GM23338 (cell line): ENCODE data around the gene COA8. TPM values are rescaled to one million over a fixed set of nuclear protein-coding genes. Genes with fewer than 3 reads are reported as not detected.

Experiments used
- ATAC-seq: fragments of 200-7000 bp; cut with Tn5 transposase; 3 replicates; pipeline ENCODE4 v1.9.1; 2020
- DNase-seq: peaks from one replicate; pipeline ENCODE4 v3.0.0-alpha.2; 2015; ENCODE audit warnings: low spot score
- H2AFZ ChIP-seq: fragments of 200-600 bp; sonication (generic); 2 replicates; pipeline ENCODE4 v1.8.0; 2016; ENCODE audit warnings: antibody characterized with exemption, mild to moderate bottlenecking, moderate library complexity
- H3F3A ChIP-seq: fragments of 200-600 bp; sonication (generic); replicated peaks from 2 replicates; pipeline ENCODE4 v1.8.0; 2017; ENCODE audit warnings: antibody characterized with exemption, mixed run types, low read depth
- H3K27ac ChIP-seq: fragments of 200-600 bp; sonication (generic); 2 replicates; pipeline ENCODE4 v1.6.1; 2016; ENCODE audit warnings: low read depth
- H3K27me3 ChIP-seq: fragments of 200-600 bp; sonication (generic); 2 replicates; pipeline ENCODE4 v1.8.0; 2016; ENCODE audit warnings: mild to moderate bottlenecking, mixed run types, moderate library complexity; ENCODE audit not compliant: insufficient read depth
- H3K36me3 ChIP-seq: fragments of 200-600 bp; sonication (generic); 2 replicates; pipeline ENCODE4 v1.8.0; 2016; ENCODE audit warnings: mild to moderate bottlenecking; ENCODE audit not compliant: insufficient read depth
- H3K4me1 ChIP-seq: fragments of 200-600 bp; sonication (generic); 2 replicates; pipeline ENCODE4 v1.8.0; 2016; ENCODE audit warnings: mild to moderate bottlenecking, moderate library complexity; ENCODE audit not compliant: insufficient read depth
- H3K4me2 ChIP-seq: fragments of 200-600 bp; sonication (generic); 2 replicates; pipeline ENCODE4 v1.7.1; 2017; ENCODE audit warnings: mixed run types
- H3K4me3 ChIP-seq: fragments of 200-600 bp; sonication (generic); 2 replicates; pipeline ENCODE4 v1.6.1; 2016; ENCODE audit warnings: mixed run types
- H3K79me2 ChIP-seq: fragments of 200-600 bp; sonication (generic); replicated peaks from 2 replicates; pipeline ENCODE4 v1.8.0; 2017; ENCODE audit warnings: mild to moderate bottlenecking; ENCODE audit not compliant: insufficient read depth
- H3K9me2 ChIP-seq: fragments of 200-600 bp; sonication (generic); 2 replicates; pipeline ENCODE4 v1.8.0; 2017; ENCODE audit not compliant: insufficient read depth
- H4K20me1 ChIP-seq: fragments of 200-600 bp; sonication (generic); replicated peaks from 2 replicates; pipeline ENCODE4 v1.8.0; 2017; ENCODE audit warnings: mild to moderate bottlenecking; ENCODE audit not compliant: insufficient read depth
- H3K27ac Mint-ChIP-seq: 2 replicates; pipeline ENCODE4 v1.8.0; 2020; ENCODE audit warnings: inconsistent platforms, mild to moderate bottlenecking, moderate library complexity, mixed read lengths
- H3K27me3 Mint-ChIP-seq: 3 replicates; pipeline ENCODE4 v1.8.0; 2022; ENCODE audit warnings: low read depth, mild to moderate bottlenecking, moderate library complexity, mixed read lengths, inconsistent platforms; ENCODE audit not compliant: insufficient read depth, poor library complexity
- H3K36me3 Mint-ChIP-seq: 3 replicates; pipeline ENCODE4 v1.8.0; 2021; ENCODE audit warnings: low read depth, mild to moderate bottlenecking, inconsistent platforms, moderate library complexity, mixed read lengths
- H3K4me1 Mint-ChIP-seq: 3 replicates; pipeline ENCODE4 v1.8.0; 2020; ENCODE audit warnings: mild to moderate bottlenecking, inconsistent platforms, mixed read lengths
- H3K4me3 Mint-ChIP-seq: 3 replicates; pipeline ENCODE4 v1.8.0; 2021; ENCODE audit warnings: moderate library complexity, mild to moderate bottlenecking, inconsistent platforms, mixed read lengths
- H3K9me3 Mint-ChIP-seq: 3 replicates; pipeline ENCODE4 v1.8.0; 2020; ENCODE audit warnings: moderate library complexity, mild to moderate bottlenecking, inconsistent platforms, mixed read lengths
- EZH2 ChIP-seq: fragments of 200-600 bp; sonication (generic); IDR thresholded peaks from one replicate; pipeline ENCODE4 v1.8.0; 2017; ENCODE audit warnings: antibody characterized with exemption, mild to moderate bottlenecking, low read depth; ENCODE audit not compliant: unreplicated experiment
- STAT1 ChIP-seq: IDR thresholded peaks from one replicate; pipeline ENCODE4 v1.6.1; 2016; ENCODE audit warnings: antibody characterized with exemption; ENCODE audit not compliant: unreplicated experiment
- ZNF114 ChIP-seq: fragments of 250-450 bp; sonication (Bioruptor Pico); IDR thresholded peaks from 2 replicates; pipeline ENCODE4 v1.5.0; 2020; ENCODE audit warnings: mild to moderate bottlenecking, moderate library complexity
- ZNF331 ChIP-seq: fragments of 250-450 bp; sonication (Bioruptor Pico); IDR thresholded peaks from 2 replicates; pipeline ENCODE4 v1.5.0; 2020; ENCODE audit warnings: low read depth, mild to moderate bottlenecking, moderate library complexity
- polyA plus RNA-seq: library from polyadenylated mRNA; unstranded; fragments of >200 nt; fragmentation: Nextera tagmentation; extraction: Ambion mirVana; gene quantifications from 2 replicates; pipeline ENCODE4 v1.2.1, GENCODE V29; 2016
- total RNA-seq: library from RNA; depleted of rRNA; stranded (reverse); fragments of >200 nt; shearing (Covaris generic); gene quantifications from 2 replicates; pipeline ENCODE4 v1.2.3, GENCODE V29; 2014
- TF ChIP-seq, protein P1 (sequence below): IDR thresholded peaks from one replicate; pipeline ENCODE4 v1.6.1; 2018; ENCODE audit warnings: antibody characterized with exemption; ENCODE audit not compliant: unreplicated experiment
- TF ChIP-seq, protein P2 (sequence below): fragments of 250-450 bp; sonication (Bioruptor Pico); IDR thresholded peaks from 2 replicates; pipeline ENCODE4 v1.5.0; 2020; ENCODE audit warnings: mild to moderate bottlenecking, moderate library complexity

COA8 gene
- total and polyA plus RNA-seq, 2 experiments from 2014 or later: 61.3 to 130 TPM

DNA sequence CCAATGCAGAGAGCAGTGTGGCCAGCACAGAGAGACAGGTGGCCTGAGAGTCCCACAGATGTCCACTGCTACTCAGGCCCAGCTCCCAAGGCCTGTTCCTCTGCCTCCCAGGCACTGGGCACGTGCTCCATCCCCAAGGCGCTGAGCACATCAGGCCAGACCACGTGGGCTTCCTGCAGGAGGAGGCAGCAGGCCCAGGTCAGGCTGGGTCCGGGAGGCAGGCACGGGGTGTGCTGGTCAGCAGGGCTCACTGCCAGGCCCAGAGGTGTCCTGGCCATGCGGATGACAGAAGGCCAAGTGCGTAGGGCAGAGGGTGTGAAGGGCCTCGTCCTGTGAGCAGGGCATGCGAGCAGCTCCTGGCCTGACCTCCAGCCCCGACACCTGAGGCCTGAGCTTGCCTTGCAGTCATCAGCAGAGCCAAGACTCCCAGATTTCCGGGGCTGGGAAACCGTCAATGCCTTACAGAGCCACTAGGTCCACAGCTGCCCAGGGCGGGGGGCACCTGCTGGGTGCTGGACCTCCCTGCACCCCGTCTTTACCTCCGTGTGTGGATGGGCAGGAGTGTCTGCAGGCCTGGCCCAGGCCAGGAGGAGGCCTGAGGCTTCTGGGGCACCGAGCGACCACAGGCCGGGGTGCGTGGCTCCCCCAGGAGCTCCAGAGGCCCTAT, 18.9 kb upstream of the COA8 start:
- DNase-seq: no peak
- no peak overlapping the region for H3K4me3 ChIP-seq

DNA sequence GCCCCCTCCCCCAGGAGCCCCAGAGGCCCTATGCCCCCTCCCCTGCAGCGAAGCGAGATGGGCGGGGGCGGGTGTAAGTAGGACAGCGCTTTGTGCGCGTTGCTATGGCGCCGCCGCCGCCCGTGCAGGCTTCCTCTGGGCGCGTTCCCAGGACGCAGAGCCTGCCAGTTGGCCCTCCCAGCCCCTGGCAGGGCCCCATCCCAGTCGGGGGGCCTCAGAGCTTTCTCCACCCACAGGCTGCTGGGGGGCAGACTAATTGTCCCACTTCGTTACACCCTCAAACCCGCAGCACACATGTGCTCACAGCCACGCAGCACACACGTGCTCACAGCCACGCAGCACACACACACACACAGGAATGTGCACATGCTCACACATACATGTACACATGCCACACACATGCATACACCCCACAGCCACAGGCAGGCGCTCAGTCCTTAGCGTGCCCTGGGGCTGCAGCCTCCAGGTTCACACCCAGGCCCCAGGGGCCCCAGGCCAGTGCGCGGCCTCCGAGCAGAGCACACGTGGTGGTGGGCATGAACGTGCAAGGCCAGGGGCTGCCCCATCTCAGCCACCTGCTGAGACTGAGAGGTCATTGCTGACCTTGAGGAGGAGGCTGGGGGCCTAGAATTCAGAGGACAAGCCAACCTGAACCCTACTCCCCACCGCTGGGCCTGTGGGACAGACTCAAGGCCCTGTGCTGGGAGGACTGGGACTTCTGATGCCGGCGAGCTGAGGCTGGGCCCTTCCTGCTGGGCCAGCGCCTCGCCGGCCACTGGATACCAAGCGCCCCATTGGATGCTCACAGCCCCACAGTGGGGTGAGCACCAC, 18.2 kb upstream of the COA8 start:
- Mint-ChIP-seq H3K27me3 (peaks cover 15% of the 10 kb centered on the region), H3K36me3 (no peaks in the 10 kb centered on the region)
- H3K4me1 ChIP-seq: peaks cover 18% of the 10 kb centered on the region

More for the DNA sequence above, 18.9 kb upstream of the COA8 start:
- no peak for ATAC-seq
- no peaks in the 10 kb centered on the region; the same call in 1 of the 2 replicates for H3K27me3 ChIP-seq
- Mint-ChIP-seq H3K36me3 (no peaks in the 10 kb centered on the region), H3K27ac (no peak overlapping the region), H3K9me3 (no peaks in the 10 kb centered on the region), H3K4me1 (peaks cover 12% of the 10 kb centered on the region; the same call in 2 of the 3 replicates), H3K27me3 (peaks cover 16% of the 10 kb centered on the region), H3K4me3 (no peak overlapping the region)
- peak overlapping the region; percentile 84; the same call in 1 of the 2 replicates for H3K4me2 ChIP-seq
- H3K27ac ChIP-seq: peak overlapping the region; percentile 94; the same call in 1 of the 2 replicates
- no peaks in the 10 kb centered on the region for H3K79me2 ChIP-seq
- no peaks in the 10 kb centered on the region for H4K20me1 ChIP-seq
- H3K36me3 ChIP-seq: no peaks in the 10 kb centered on the region
- H3F3A ChIP-seq: 0 out of 2 replicates have a peak, but pooled peaks cover 3% of the 10 kb centered on the region
- no peak for TF ChIP-seq ZNF114 (CRISPR knock-in tag)
- H2AFZ ChIP-seq: no peak overlapping the region
- H3K9me2 ChIP-seq: no peaks in the 10 kb centered on the region
- peaks cover 18% of the 10 kb centered on the region for H3K4me1 ChIP-seq

More for the DNA sequence above, 18.2 kb upstream of the COA8 start:
- no peak for TF ChIP-seq ZNF331
- TF ChIP-seq, protein P1, sequence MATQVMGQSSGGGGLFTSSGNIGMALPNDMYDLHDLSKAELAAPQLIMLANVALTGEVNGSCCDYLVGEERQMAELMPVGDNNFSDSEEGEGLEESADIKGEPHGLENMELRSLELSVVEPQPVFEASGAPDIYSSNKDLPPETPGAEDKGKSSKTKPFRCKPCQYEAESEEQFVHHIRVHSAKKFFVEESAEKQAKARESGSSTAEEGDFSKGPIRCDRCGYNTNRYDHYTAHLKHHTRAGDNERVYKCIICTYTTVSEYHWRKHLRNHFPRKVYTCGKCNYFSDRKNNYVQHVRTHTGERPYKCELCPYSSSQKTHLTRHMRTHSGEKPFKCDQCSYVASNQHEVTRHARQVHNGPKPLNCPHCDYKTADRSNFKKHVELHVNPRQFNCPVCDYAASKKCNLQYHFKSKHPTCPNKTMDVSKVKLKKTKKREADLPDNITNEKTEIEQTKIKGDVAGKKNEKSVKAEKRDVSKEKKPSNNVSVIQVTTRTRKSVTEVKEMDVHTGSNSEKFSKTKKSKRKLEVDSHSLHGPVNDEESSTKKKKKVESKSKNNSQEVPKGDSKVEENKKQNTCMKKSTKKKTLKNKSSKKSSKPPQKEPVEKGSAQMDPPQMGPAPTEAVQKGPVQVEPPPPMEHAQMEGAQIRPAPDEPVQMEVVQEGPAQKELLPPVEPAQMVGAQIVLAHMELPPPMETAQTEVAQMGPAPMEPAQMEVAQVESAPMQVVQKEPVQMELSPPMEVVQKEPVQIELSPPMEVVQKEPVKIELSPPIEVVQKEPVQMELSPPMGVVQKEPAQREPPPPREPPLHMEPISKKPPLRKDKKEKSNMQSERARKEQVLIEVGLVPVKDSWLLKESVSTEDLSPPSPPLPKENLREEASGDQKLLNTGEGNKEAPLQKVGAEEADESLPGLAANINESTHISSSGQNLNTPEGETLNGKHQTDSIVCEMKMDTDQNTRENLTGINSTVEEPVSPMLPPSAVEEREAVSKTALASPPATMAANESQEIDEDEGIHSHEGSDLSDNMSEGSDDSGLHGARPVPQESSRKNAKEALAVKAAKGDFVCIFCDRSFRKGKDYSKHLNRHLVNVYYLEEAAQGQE: no peak
- TF ChIP-seq STAT1: no peak
- TF ChIP-seq EZH2: no peak
- TF ChIP-seq ZNF114 (CRISPR knock-in tag): no peak
- TF ChIP-seq, protein P2, sequence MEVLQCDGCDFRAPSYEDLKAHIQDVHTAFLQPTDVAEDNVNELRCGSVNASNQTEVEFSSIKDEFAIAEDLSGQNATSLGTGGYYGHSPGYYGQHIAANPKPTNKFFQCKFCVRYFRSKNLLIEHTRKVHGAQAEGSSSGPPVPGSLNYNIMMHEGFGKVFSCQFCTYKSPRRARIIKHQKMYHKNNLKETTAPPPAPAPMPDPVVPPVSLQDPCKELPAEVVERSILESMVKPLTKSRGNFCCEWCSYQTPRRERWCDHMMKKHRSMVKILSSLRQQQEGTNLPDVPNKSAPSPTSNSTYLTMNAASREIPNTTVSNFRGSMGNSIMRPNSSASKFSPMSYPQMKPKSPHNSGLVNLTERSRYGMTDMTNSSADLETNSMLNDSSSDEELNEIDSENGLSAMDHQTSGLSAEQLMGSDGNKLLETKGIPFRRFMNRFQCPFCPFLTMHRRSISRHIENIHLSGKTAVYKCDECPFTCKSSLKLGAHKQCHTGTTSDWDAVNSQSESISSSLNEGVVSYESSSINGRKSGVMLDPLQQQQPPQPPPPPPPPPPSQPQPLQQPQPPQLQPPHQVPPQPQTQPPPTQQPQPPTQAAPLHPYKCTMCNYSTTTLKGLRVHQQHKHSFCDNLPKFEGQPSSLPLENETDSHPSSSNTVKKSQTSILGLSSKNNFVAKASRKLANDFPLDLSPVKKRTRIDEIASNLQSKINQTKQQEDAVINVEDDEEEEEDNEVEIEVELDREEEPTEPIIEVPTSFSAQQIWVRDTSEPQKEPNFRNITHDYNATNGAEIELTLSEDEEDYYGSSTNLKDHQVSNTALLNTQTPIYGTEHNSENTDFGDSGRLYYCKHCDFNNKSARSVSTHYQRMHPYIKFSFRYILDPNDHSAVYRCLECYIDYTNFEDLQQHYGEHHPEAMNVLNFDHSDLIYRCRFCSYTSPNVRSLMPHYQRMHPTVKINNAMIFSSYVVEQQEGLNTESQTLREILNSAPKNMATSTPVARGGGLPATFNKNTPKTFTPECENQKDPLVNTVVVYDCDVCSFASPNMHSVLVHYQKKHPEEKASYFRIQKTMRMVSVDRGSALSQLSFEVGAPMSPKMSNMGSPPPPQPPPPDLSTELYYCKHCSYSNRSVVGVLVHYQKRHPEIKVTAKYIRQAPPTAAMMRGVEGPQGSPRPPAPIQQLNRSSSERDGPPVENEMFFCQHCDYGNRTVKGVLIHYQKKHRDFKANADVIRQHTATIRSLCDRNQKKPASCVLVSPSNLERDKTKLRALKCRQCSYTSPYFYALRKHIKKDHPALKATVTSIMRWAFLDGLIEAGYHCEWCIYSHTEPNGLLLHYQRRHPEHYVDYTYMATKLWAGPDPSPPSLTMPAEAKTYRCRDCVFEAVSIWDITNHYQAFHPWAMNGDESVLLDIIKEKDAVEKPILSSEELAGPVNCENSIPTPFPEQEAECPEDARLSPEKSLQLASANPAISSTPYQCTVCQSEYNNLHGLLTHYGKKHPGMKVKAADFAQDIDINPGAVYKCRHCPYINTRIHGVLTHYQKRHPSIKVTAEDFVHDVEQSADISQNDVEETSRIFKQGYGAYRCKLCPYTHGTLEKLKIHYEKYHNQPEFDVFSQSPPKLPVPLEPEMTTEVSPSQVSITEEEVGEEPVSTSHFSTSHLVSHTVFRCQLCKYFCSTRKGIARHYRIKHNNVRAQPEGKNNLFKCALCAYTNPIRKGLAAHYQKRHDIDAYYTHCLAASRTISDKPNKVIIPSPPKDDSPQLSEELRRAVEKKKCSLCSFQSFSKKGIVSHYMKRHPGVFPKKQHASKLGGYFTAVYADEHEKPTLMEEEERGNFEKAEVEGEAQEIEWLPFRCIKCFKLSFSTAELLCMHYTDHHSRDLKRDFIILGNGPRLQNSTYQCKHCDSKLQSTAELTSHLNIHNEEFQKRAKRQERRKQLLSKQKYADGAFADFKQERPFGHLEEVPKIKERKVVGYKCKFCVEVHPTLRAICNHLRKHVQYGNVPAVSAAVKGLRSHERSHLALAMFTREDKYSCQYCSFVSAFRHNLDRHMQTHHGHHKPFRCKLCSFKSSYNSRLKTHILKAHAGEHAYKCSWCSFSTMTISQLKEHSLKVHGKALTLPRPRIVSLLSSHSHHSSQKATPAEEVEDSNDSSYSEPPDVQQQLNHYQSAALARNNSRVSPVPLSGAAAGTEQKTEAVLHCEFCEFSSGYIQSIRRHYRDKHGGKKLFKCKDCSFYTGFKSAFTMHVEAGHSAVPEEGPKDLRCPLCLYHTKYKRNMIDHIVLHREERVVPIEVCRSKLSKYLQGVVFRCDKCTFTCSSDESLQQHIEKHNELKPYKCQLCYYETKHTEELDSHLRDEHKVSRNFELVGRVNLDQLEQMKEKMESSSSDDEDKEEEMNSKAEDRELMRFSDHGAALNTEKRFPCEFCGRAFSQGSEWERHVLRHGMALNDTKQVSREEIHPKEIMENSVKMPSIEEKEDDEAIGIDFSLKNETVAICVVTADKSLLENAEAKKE: no peak
- Mint-ChIP-seq H3K4me3 (no peak overlapping the region), H3K4me1 (peaks cover 9% of the 10 kb centered on the region; the same call in 1 of the 3 replicates), H3K9me3 (no peaks in the 10 kb centered on the region), H3K27ac (no peak overlapping the region)
- Histone ChIP-seq H3F3A (0 out of 2 replicates have a peak, but pooled peaks cover 3% of the 10 kb centered on the region), H3K9me2 (no peaks in the 10 kb centered on the region), H3K27ac (no peak overlapping the region), H3K4me3 (no peak overlapping the region), H3K79me2 (no peaks in the 10 kb centered on the region), H3K4me2 (no peak overlapping the region), H2AFZ (no peak overlapping the region), H3K36me3 (no peaks in the 10 kb centered on the region), H4K20me1 (no peaks in the 10 kb centered on the region), H3K27me3 (no peaks in the 10 kb centered on the region; the same call in 1 of the 2 replicates)
- no peak for ATAC-seq
- peak; percentile 44 for DNase-seq
